SW 1271 (cell line): ENCODE measurements around the gene TMEM82.

ENCODE experiments used
- DNase-seq, 2 experiments: peaks; one replicate each; lab custom pipeline; 2025; lab: John Stamatoyannopoulos, UW

Gene TMEM82

GRCh38 chr1:15720861-15721260, 21.4 kb upstream of the TMEM82 start:
- DNase-seq, result no peak

- DNase-seq, result no peak
Measured at GRCh38 chr1:15722411-15722810, 19.9 kb upstream of the TMEM82 start.

- DNase-seq, result no peak
Measured at GRCh38 chr1:15722836-15723532, 19.3 kb upstream of the TMEM82 start.

GRCh38 chr1:15723631-15724246, 18.6 kb upstream of the TMEM82 start:
- DNase-seq, result no peak

DNA sequence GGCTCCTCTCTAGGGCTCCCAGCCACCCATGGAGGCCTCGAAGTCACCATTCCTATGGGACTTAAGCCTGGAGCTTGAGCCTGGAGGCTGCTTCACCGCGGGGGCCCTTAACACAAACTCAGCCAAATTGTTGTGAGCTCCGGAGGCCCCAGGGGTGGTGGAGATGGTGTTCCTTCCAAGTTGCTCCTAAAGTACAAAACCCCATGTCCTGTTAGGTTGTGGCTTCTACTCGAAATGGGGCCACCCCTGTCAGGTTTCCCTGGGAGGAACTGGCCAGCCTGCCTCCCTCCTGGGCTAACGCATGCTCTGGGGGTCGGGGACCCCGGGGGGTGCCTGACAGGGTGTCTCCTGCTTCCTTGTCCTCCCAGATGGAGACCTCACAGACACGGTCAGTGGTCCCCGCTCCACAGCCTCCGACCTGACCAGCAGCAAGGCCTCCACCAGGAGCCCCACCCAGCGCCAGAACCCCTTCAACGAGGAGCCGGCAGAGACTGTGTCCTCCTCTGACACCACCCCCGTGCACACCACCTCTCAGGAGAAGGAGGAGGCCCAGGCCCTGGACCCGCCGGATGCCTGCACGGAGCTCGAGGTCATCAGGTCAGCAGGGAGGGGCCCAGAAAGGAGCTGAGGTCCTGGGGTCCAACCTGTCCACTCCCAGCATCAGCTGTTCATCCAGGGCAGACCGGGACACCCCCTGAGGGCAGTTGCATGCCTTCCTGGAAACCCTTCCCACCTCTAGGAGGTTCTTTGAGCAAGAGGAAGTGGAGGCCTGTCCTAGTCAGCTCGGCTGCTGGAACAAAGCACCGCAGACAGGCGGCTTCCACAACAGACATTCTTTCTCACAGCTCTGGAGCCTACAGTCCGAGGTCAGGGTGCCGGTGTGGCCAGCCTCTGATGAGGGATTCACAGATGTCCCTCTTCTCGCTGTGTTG, 17.1 kb upstream of the TMEM82 start:
- DNase-seq, result no peak

DNA sequence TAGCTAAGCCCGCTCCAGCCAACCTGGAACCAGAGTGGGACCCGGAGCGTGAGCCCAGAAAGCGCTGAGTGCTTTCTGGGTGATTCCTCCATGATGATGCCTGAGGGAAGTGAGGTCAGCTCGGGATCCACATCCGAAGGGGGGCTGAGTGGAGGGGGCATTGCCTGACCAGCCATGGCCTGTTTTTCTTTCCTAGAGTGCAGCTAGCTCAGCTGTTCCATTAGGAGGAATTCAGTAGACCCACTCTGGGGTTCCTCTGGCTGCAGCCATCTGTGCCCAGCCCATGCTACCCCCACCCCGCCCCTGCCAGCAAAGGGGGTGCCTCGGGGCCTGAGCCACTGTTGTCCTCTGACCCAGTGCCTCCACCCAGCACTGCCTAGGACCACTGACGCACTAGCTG, 15.8 kb upstream of the TMEM82 start:
- no peak for DNase-seq

- DNase-seq, result no peak
Measured at GRCh38 chr1:15727021-15727420, 15.3 kb upstream of the TMEM82 start.

GRCh38 chr1:15727424-15727823, 14.9 kb upstream of the TMEM82 start:
- no peak for DNase-seq

DNA sequence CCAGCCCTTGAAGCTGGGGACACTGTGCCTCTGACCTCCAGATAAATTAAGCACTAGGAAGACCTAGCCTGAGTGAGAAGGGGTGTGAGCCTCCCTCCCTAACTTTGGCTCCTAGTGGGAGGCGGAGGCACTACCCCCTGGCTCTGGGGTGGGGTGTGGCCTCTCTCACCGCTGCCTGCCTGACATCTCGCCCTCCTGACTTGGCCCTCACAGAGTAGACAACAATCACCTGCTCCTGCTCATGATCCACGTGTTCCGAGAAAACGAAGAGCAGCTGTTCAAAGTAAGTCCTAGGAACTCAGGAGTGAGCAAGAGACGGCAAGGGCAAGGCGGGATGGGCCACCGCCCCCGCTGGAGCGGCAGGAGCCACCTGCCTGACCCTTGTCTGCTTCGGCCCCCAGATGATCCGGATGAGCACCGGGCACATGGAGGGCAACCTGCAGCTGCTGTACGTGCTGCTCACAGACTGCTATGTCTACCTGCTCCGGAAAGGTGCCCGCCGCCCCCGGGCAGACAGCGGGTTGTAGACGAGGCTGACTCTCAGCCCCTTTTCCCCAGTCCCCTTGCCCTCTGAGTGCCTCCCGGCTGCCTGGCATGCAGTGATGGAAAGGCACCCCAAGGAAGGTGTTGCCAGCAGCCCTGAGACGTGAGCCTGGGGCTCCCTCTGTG, 14.3 kb upstream of the TMEM82 start:
- no peak for DNase-seq

DNA sequence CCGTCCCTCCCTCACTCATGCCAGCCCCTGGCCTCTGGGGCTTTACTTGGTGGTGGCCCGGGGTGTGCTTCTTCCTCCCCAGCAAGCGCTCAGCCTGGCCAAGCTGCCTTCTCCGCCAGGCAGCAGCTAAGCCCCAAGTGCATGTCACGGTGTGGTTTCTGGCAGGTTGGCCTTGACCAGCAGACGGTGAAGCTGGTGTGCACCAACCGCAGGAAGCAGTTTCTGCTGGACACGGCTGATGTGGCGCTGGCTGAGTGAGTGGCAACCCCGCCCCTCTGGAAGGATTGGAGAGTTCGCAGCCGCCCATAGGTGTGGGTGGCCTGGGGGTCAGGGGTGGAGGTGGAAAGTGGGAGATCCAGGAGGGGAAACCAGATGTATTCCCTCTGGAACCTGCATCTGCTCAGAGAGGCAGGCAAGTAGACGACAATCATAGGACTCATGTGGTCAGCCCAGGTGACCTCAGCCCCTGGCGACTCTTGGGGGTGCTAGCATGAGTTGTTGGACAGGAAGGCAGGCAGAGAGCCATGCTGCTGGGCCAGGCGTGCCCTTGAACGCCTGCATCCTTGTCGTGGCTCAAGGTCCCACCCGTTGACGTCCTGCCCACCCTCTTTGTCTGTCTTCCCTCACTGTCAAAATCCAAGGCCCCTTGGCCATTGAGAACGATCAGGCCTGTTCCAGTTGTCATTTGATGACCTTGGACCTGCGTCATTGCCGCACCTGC, 13.2 kb upstream of the TMEM82 start:
- DNase-seq, result no peak

GRCh38 chr1:15730423-15730822, 11.9 kb upstream of the TMEM82 start:
- no peak for DNase-seq

DNA sequence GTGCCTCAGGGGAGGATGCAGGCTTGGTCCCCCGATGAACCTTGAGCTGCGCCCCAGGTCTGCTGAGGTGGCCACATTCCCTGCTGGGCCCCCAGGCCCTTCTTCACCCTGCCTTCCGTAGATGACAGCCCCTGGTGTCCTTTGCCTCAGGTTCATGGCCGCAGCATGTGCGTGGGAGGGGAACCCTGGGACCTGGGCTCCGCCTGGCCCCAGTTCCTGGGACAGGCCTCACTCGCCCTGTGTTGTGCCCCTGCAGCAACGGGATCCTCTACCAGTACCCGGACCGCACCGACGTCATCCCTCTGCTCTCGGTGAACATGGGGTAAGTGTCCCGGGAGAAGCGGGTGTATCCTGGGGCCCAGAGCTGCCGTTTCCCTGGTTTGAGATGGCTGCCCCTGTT, 11.4 kb upstream of the TMEM82 start:
- no peak for DNase-seq

DNA sequence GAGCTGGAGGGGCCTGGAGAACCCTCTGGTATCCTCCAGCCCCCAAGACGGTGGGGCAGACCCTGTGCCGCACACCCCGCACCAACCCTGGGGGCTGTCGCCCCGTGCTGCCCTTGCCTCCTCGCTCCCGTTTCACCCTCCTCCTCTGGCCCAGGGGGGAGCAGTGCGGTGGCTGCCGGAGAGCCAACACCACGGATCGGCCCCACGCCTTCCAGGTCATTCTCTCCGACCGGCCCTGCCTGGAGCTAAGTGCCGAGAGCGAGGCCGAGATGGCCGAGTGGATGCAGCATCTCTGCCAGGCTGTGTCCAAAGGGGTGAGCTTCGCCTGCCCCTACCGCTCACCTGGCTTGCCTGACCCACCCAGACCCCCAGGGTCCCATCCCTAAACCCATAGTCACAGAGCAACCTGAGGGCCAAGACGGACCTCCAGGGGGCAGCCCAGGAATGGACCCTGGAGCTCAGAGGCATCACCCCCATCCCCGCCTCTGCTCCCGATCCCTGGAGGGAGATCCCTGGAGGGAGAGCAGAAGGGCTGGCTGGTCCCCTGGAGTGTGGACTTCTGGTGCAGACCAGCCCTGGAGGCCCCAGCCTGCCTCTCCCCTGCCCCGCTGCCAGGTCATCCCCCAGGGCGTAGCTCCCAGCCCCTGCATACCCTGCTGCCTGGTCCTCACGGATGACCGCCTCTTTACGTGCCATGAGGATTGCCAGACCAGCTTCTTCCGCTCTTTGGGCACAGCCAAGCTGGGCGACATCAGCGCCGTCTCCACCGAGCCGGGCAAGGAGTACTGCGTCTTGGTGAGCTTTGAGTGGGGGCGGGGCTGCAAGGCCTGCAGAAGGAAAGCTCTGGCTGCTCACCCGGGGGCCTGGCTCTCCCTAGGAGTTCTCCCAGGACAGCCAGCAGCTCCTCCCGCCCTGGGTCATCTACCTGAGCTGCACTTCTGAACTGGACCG, 10.3 kb upstream of the TMEM82 start:
- DNase-seq, result no peak

GRCh38 chr1:15732686-15733081, 9.6 kb upstream of the TMEM82 start:
- no peak for DNase-seq

GRCh38 chr1:15733218-15733725, 9.0 kb upstream of the TMEM82 start:
- DNase-seq, result no peak

DNA sequence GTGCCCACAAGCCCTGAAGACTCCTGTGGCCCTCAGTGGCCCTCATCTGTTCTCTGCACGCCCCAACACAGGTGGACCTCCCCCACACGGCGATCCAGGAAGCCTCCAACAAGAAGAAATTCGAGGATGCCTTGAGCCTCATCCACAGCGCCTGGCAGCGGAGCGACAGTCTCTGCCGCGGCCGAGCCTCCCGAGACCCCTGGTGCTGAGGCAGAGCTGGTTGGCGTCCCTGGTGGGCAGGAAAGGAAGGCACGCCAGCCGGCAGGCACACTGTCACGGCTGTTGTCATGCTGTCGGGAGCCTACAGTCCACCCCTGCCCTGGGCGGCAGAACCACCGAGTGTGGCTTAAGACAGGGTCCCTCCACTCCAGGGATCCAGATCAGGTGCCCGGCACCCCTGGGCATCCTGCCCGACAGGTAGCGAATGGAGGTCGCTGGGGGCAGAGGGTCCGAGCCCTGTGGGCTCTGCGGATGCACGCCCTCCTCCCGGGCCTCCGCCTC, 8.5 kb upstream of the TMEM82 start:
- DNase-seq, result no peak

DNA sequence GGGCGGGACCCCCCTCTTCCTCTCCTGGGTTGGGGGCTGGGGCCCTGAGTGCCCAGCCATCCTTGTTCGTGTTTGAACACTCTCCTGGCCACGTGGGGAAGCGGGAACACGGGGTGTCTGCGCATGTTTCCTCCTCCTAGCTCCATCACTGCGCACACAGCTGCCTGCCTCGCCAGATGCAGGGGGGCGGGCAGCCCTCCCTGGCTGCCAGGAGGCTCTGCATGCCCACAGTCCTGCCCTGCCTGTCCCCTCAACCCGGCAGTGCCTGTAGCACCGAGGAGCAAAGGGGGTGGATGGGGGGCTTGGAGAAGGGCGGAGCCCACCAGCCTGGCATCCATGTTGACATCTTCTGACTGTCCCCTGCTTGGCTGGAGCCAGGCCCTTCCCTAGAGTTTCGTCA, 8.0 kb upstream of the TMEM82 start:
- no peak for DNase-seq

DNA sequence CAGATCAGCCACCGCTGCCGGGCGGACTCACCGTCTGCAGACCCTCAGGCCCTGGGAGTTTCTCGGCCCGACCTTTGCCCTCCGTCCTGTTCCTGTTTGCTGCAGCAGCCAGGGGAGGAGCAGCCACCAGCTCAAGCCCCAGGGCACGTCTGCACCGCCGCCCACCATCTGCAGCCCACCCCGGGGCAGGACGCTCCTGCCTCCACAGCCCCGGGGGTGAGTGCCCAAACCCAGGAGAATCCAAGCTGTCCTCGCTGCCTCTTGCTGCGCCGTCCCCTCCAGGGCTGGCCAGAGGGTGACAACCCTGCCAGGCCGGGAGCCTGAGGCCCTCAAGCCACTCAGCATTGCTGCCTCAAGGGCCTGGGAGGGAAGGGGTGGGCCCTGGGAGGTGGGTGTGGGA, 7.4 kb upstream of the TMEM82 start:
- no peak for DNase-seq

DNA sequence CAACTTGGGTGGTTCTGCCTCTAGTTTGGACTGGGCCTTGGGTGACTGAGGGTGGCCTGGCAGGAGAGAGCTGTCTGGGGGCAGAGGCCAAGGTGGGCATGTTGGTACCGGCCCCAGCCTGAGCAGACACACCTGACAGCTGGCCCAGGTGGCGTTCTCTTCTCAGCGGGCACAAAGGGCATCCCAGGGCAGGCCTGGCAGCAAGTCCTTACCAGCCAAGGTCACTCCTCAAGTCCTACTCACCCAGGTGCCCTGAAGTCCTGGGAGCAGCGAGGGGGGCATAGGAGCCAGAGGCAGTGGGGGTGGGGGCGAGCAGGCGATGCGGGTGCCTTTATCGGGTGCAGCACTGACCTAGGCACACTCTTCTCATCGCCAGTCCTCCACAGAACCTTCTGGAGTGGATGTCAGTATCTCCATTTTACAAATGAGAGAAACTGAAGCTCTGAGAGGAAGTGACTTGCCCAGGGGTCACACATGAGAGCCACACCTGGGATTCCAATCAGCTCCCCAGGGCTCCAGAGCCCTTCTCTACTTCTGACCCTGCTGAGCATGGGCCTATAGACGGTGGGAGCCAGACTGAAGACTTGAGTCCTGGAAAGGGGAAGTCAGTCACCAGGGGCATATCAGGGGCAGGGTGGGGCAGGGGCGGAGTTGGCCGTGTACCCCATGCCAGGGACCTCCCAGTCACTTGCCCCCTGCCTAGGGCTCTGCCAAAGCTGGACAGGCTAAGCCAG, 6.8 kb upstream of the TMEM82 start:
- no peak for DNase-seq
